Left lung (tissue), 10 donors: ENCODE measurements around the gene DNHD1. TPM values are rescaled to one million over a fixed set of nuclear protein-coding genes. Genes with fewer than 3 reads are reported as not detected.

Experiments used
- ATAC-seq: fragments of 200-7000 bp; cut with Tn5 transposase; one replicate; pipeline ENCODE4 v1.9.1; 2020; ENCODE audit warnings: moderate library complexity
- DNase-seq, 4 donors: peaks; one replicate each; pipeline ENCODE4 v3.0.0-alpha.2; 2013 to 2020
- H3K27ac ChIP-seq, 2 donors: fragments of 200-600 bp; sonication (generic) in 1 of 2; one replicate each; pipeline versions ENCODE4 v1.5.0 to v1.8.0; 2020 to 2021
- H3K27me3 ChIP-seq, 2 donors: fragments of 200-600 bp; sonication (generic) in 1 of 2; one replicate each; pipeline versions ENCODE4 v1.5.0 to v1.8.0; 2020 to 2021
- H3K36me3 ChIP-seq, 2 donors: fragments of 200-600 bp; sonication (generic) in 1 of 2; one replicate each; pipeline versions ENCODE4 v1.5.0 to v1.8.0; 2020 to 2021
- H3K4me1 ChIP-seq, 2 donors: fragments of 200-600 bp; one replicate each; pipeline ENCODE4 v1.8.0; 2021
- H3K4me3 ChIP-seq, 2 donors: fragments of 200-600 bp; sonication (generic) in 1 of 2; one replicate each; pipeline versions ENCODE4 v1.5.0 to v1.8.0; 2020 to 2021; ENCODE audit warnings: mild to moderate bottlenecking in 1 of 2
- H3K9me3 ChIP-seq, 2 donors: fragments of 200-600 bp; sonication (generic) in 1 of 2; one replicate each; pipeline versions ENCODE4 v1.5.0 to v1.8.0; 2020 to 2021
- CTCF ChIP-seq, 2 donors: fragments of 200-600 bp; sonication (generic) in 1 of 2; IDR thresholded peaks; one replicate each; pipeline versions ENCODE4 v1.5.0 to v1.8.0; 2021; ENCODE audit warnings: antibody characterized with exemption in 2 of 2
- intact Hi-C, 2 donors: fragments of 100-400 bp; cut with DNase I; formaldehyde crosslinking; loops; one replicate each; pipeline versions ENCODE4 v1.11.2 to v1.14.2; 2022
- polyA plus RNA-seq, 6 donors: library from polyadenylated mRNA; unstranded; fragments of 120-200 nt; gene quantifications; one replicate each; pipeline ENCODE4 v1.2.1, GENCODE V29; 2013; ENCODE audit not compliant: insufficient read length in 6 of 6
- total RNA-seq, 2 donors: library from RNA; stranded (reverse); fragmentation: NEBNext Ultra II Directional; extraction: Animal tissue kit (Norgen Biotek cat#: 25700); gene quantifications; one replicate each; pipeline ENCODE4 v1.2.1, GENCODE V29; 2021
- donor health status: DM: no; HTN: yes; CAD: no.
- donor health status: DM: no; HTN: no; CAD: no.

DNHD1 gene
- total and polyA plus RNA-seq, 8 donors: 7.1 to 18.6 (median 15.5) TPM

- intact Hi-C loops: no loop called here
- no peaks in the 10 kb centered on the region for H3K4me1 ChIP-seq
- TF ChIP-seq CTCF (IDR thresholded peaks at IDR 0.05): no peak
- ATAC-seq (no peak), DNase-seq (no peak)
- no peak overlapping the region for H3K4me3 ChIP-seq
- H3K9me3 ChIP-seq: no peaks in the 10 kb centered on the region
- no peaks in the 10 kb centered on the region for H3K27me3 ChIP-seq
- H3K36me3 ChIP-seq: no peaks in the 10 kb centered on the region
- H3K27ac ChIP-seq: no peak overlapping the region
Observed at GRCh38 chr11:6556139-6556949, 59.3 kb downstream of the DNHD1 start.

GRCh38 chr11:6557063-6557462, 60.0 kb downstream of the DNHD1 start:
- Histone ChIP-seq H3K36me3 (no peaks in the 10 kb centered on the region), H3K4me3 (no peak overlapping the region), H3K4me1 (no peaks in the 10 kb centered on the region), H3K9me3 (no peaks in the 10 kb centered on the region), H3K27me3 (no peaks in the 10 kb centered on the region), H3K27ac (no peak overlapping the region)
- DNase-seq (no peak), ATAC-seq (no peak)
- TF ChIP-seq CTCF (IDR thresholded peaks at IDR 0.05): no peak
- intact Hi-C loops: no loop called here

- ATAC-seq (no peak), DNase-seq (no peak)
- TF ChIP-seq CTCF (IDR thresholded peaks at IDR 0.05): no peak
- Histone ChIP-seq H3K4me1 (no peaks in the 10 kb centered on the region), H3K36me3 (no peaks in the 10 kb centered on the region), H3K27ac (no peak overlapping the region), H3K27me3 (no peaks in the 10 kb centered on the region), H3K4me3 (no peak overlapping the region), H3K9me3 (no peaks in the 10 kb centered on the region)
- intact Hi-C loops: no loop called here
Observed at GRCh38 chr11:6557761-6558674, 60.9 kb downstream of the DNHD1 start.

- intact Hi-C loops: no loop called here
- DNase-seq (no peak), ATAC-seq (no peak)
- TF ChIP-seq CTCF (IDR thresholded peaks at IDR 0.05): no peak
- Histone ChIP-seq H3K4me3 (no peak overlapping the region), H3K36me3 (peaks cover 0 to 5% of the 10 kb centered on the region in 2 donors), H3K27ac (no peak overlapping the region), H3K9me3 (no peaks in the 10 kb centered on the region), H3K27me3 (no peaks in the 10 kb centered on the region), H3K4me1 (no peaks in the 10 kb centered on the region)
Observed at GRCh38 chr11:6559369-6559768, 62.3 kb downstream of the DNHD1 start.

GRCh38 chr11:6561288-6561687, 64.2 kb downstream of the DNHD1 start:
- H3K4me3 ChIP-seq: no peak overlapping the region
- intact Hi-C loops: no loop called here
- peaks cover 0 to 5% of the 10 kb centered on the region in 2 donors for H3K36me3 ChIP-seq
- no peak for DNase-seq
- ATAC-seq: no peak
- H3K9me3 ChIP-seq: no peaks in the 10 kb centered on the region
- H3K27ac ChIP-seq: no peak overlapping the region
- no peaks in the 10 kb centered on the region for H3K27me3 ChIP-seq
- no peaks in the 10 kb centered on the region for H3K4me1 ChIP-seq
- no peak for TF ChIP-seq CTCF (IDR thresholded peaks at IDR 0.05)
